Measurements from ENCODE around the gene GAS2L1.

Gene GAS2L1

GRCh38 chr22:29327089-29327764, 20.8 kb downstream of the GAS2L1 start:
- no peak overlapping the region for H3K27ac ChIP-seq (ENCODE audit: extremely low read depth, low read depth, low read length)
- ChIA-PET CTCF (interaction anchor here (0.8 to 2.3 kb wide), 2 partner anchors 8 to 10 kb away, joined by 3 to 7 read pairs; no protein-coding TSS in a partner anchor), POLR2A (no interaction called here)
- H3K4me1 ChIP-seq (ENCODE audit: control insufficient read depth, insufficient read depth, low read length) = no peaks in the 10 kb centered on the region
- H3K4me3 ChIP-seq (ENCODE audit: low read depth, low read length) = no peak overlapping the region
- peaks cover 0 to 65% of the 10 kb centered on the region in 2 experiments; a peak in 2 of 3 replicates for H3K36me3 ChIP-seq (ENCODE audit: control insufficient read depth in 2 of 2, insufficient read depth in 1 of 2, low read length in 2 of 2)
- no peaks in the 10 kb centered on the region for H3K9me3 ChIP-seq (ENCODE audit: control insufficient read depth, insufficient read depth, low read depth, low read length)
- TF ChIP-seq ZFHX2 (tag by site-specific recombination; conservative IDR thresholded peaks at IDR 0.05) (peak; percentile 71), KLF7 (tag by site-specific recombination; IDR thresholded peaks at IDR 0.05; ENCODE audit: borderline replicate concordance) (no peak), EGR2 (tag by site-specific recombination; IDR thresholded peaks at IDR 0.05; ENCODE audit: low read depth) (peak; percentile 65; the same call in 1 of the 2 replicates)

- Histone ChIP-seq H3K27ac (ENCODE audit: extremely low read depth, low read depth, low read length) (no peak overlapping the region), H3K4me1 (ENCODE audit: control insufficient read depth, insufficient read depth, low read length) (no peaks in the 10 kb centered on the region), H3K4me3 (ENCODE audit: low read depth, low read length) (no peak overlapping the region), H3K9me3 (ENCODE audit: control insufficient read depth, insufficient read depth, low read depth, low read length) (no peaks in the 10 kb centered on the region), H3K36me3 (ENCODE audit: control insufficient read depth in 2 of 2, insufficient read depth in 1 of 2, low read length in 2 of 2) (peaks cover 0 to 73% of the 10 kb centered on the region in 2 experiments; a peak in 2 of 3 replicates)
- POLR2A ChIA-PET = interaction anchor here (0.6 kb wide), 1 partner anchor 33 kb away, joined by 3 read pairs; no protein-coding TSS in a partner anchor
- TF ChIP-seq ZNF174 (tag by site-specific recombination; IDR thresholded peaks at IDR 0.05) = no peak
- TF ChIP-seq GFI1B (tag by site-specific recombination; IDR thresholded peaks at IDR 0.05) = no peak
- TF ChIP-seq ZNF341 (tag by site-specific recombination; IDR thresholded peaks at IDR 0.05; ENCODE audit: low read depth) = no peak
- TF ChIP-seq YY2 (tag by site-specific recombination; IDR thresholded peaks at IDR 0.05) = no peak
- no peak for TF ChIP-seq PATZ1 (tag by site-specific recombination; IDR thresholded peaks at IDR 0.05)
- no peak for TF ChIP-seq ZNF335 (tag by site-specific recombination; conservative IDR thresholded peaks at IDR 0.05)
- TF ChIP-seq ATF2 (tag by site-specific recombination; IDR thresholded peaks at IDR 0.05; ENCODE audit: low read depth) = no peak
- TF ChIP-seq ZNF146 (tag by site-specific recombination; IDR thresholded peaks at IDR 0.05) = no peak
- no peak for TF ChIP-seq ZBTB48 (tag by site-specific recombination; IDR thresholded peaks at IDR 0.05)
- TF ChIP-seq ZNF610 (tag by site-specific recombination; IDR thresholded peaks at IDR 0.05; ENCODE audit: borderline replicate concordance) = no peak
- TF ChIP-seq ZNF510 (tag by site-specific recombination; IDR thresholded peaks at IDR 0.05; ENCODE audit: insufficient replicate concordance) = no peak
- CTCF ChIA-PET = interaction anchor here (0.8 to 2.3 kb wide), 2 partner anchors 9 to 11 kb away, joined by 3 to 7 read pairs; no protein-coding TSS in a partner anchor
These were observed 21.6 kb downstream of the GAS2L1 start for GRCh38 chr22:29328055-29328454.

- TF ChIP-seq ZNF549 (tag by site-specific recombination; IDR thresholded peaks at IDR 0.05) (no peak), INSM2 (tag by site-specific recombination; IDR thresholded peaks at IDR 0.05) (no peak), SP2 (tag by site-specific recombination; IDR thresholded peaks at IDR 0.05) (no peak), ZFHX2 (tag by site-specific recombination; conservative IDR thresholded peaks at IDR 0.05) (peak; percentile 62), YY1 (tag by site-specific recombination; IDR thresholded peaks at IDR 0.05) (no peak), ZBTB11 (tag by site-specific recombination; conservative IDR thresholded peaks at IDR 0.05; ENCODE audit: low read depth) (no peak), EGR2 (tag by site-specific recombination; IDR thresholded peaks at IDR 0.05; ENCODE audit: low read depth) (peak; percentile 75)
- Histone ChIP-seq H3K4me1 (ENCODE audit: control insufficient read depth, insufficient read depth, low read length) (no peaks in the 10 kb centered on the region), H3K36me3 (ENCODE audit: control insufficient read depth in 2 of 2, insufficient read depth in 1 of 2, low read length in 2 of 2) (peaks cover 0 to 81% of the 10 kb centered on the region in 2 experiments; a peak in 2 of 3 replicates), H3K27ac (ENCODE audit: extremely low read depth, low read depth, low read length) (no peak overlapping the region), H3K9me3 (ENCODE audit: control insufficient read depth, insufficient read depth, low read depth, low read length) (no peaks in the 10 kb centered on the region), H3K4me3 (ENCODE audit: low read depth, low read length) (no peak overlapping the region)
- CTCF ChIA-PET = interaction anchor here (2.3 kb wide), 1 partner anchor 11 kb away, joined by 7 read pairs; no protein-coding TSS in a partner anchor
- POLR2A ChIA-PET = no interaction called here
These were observed 22.4 kb downstream of the GAS2L1 start for GRCh38 chr22:29328566-29329500.

Data from HEK293 (cell line).